CD4-positive, alpha-beta T cell treated with Interleukin-12 subunit alpha and Interleukin-12 subunit beta, for 1 hour (primary cell): ENCODE results near the gene SPEG.

ENCODE experiments used
- DNase-seq: peaks from one replicate; pipeline ENCODE4 v3.0.0-alpha.2; 2020

SPEG gene

DNA sequence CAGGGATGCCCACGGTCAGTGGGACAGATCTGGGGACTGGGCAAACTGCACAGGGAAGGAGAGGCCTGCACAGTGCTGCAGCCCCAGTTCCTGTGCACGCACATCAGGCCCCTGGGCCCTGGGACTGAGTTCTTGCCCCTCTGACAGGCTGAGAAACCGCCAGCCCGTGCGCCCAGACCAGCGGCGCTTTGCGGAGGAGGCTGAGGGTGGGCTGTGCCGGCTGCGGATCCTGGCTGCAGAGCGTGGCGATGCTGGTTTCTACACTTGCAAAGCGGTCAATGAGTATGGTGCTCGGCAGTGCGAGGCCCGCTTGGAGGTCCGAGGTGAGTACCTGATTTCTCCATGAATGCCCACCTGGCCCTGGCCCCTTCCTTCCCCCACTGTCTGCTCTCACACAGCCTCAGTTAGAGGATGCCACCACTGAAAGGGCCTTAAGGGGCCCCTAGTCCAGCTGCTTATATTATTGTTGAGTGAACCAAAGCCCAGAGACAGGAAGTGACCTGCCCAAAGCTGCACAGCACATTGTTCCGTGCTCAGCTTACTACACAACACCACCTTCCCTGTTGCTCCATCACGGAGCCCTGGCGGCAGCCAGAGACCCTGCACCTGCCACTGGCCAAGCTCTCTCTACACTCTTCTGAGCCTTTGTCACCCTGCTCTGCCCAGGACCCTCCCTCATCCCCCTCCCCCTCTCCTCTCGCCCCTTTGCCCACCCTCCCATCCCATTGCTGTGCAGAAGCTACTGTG, 29.8 kb downstream of the SPEG start:
- no peak for DNase-seq

DNA sequence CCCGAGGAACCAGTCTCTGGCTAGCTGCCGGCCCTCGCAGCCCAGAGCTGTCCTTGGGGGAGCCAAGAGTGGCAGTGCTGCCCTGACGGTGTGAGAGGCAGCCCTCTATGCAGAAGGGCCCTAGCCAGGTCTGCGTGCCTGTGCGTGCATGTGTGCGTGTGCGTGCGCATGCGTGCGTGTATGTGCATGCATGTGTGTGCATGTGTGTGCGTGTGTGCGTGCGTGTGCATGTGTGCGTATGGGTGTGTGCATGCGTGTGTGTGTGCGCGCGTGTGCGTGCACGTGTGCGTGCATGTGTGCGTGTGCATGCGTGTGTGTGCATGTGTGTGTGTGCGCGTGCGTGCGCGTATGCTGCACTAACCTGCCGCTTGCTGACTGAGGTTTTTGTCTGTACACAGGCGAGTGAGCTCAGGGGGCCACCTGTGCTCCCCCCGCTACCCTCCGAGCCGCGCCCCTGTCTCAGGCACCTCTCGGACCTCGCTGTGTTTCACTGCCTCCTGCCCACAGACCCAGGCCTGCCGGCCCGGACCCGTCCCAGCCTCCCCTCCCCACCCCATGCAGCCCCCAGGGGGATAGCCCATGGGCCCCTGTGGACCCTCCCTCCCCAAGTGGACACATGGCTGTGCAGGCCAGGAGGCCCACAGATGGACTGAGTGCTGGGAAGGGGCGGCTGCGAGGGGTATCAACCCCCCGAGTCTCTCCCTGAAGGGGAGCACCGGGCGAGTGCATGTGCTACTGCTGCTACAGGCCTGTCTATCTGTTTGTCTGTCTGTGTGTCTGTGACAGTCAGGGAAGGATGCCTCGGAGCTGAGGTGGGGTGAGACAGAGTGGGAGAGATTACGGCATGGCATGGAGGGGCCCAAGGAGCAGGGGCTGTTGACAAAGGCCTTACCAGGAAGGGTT, 31.3 kb downstream of the SPEG start:
- DNase-seq: no peak

DNA sequence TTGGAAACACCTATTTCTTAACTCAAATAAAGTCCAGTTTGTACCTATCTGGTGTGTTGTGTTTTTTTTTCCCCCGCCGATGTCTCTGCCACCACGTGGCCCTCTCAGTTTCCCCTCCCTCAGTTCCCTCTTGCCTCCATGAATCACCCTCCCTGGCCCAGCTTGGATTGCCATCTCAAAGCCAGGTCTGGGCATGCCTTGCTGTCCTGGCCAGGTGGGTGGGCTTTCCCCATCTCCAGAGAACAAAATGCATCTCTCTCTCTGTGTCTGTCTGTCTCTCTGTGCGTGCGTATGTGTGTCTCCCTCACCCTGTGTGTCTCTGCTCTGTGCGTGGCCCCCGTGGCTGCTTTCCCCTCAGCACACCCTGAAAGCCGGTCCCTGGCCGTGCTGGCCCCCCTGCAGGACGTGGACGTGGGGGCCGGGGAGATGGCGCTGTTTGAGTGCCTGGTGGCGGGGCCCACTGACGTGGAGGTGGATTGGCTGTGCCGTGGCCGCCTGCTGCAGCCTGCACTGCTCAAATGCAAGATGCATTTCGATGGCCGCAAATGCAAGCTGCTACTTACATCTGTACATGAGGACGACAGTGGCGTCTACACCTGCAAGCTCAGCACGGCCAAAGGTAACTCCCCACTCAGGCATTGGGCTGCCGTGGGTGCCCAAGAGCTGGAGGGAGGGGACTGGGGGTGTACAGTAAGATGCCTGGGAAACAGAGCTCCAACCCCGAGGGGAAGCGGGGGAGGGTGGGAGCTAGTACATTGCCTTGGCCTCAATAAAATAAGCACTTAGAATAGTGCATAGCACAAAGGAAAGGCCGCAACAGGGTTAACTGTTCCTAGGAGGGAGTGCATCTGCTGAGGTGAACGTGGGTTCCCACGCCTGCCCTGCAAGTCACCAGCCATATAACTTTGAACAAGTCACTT, 32.4 kb downstream of the SPEG start:
- DNase-seq: no peak

DNA sequence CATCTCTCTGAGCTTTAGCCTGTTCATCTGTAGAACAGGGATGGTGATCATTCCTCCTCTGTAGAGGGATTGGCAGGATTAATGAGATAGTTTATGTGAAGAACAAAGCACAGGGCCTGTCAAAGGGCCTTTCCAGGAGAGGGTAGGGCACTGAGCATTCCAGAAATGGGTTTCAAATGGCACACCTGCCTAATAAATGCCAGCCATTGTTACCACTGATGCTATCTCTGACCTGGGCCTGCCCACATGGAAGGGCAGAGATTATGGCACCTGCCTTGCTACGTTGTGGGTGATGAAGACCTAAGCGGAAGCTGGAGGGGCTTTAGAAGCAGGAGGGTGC, 33.1 kb downstream of the SPEG start:
- DNase-seq: no peak

DNA sequence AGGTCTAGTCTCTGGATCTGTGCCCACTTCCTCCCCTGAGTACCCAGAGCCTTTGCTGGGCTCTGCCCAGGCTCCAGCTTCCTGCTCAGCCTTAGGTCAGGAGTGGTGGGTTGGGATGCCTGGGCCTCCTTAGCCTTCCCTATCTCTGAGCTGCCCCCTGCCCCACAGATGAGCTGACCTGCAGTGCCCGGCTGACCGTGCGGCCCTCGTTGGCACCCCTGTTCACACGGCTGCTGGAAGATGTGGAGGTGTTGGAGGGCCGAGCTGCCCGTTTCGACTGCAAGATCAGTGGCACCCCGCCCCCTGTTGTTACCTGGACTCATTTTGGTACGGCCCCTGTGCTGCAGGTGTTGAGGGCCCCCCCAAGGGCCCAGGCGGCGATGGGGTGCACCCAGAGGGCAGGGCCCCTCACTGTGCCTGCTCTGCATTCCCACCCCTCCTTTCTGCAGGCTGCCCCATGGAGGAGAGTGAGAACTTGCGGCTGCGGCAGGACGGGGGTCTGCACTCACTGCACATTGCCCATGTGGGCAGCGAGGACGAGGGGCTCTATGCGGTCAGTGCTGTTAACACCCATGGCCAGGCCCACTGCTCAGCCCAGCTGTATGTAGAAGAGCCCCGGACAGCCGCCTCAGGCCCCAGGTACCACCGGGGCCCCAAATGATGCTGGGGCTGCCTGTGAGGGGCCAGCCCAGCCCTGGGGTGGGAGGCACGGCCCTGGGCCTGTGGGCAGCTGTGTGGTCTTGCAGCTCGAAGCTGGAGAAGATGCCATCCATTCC, 34.0 kb downstream of the SPEG start:
- no peak for DNase-seq

DNA sequence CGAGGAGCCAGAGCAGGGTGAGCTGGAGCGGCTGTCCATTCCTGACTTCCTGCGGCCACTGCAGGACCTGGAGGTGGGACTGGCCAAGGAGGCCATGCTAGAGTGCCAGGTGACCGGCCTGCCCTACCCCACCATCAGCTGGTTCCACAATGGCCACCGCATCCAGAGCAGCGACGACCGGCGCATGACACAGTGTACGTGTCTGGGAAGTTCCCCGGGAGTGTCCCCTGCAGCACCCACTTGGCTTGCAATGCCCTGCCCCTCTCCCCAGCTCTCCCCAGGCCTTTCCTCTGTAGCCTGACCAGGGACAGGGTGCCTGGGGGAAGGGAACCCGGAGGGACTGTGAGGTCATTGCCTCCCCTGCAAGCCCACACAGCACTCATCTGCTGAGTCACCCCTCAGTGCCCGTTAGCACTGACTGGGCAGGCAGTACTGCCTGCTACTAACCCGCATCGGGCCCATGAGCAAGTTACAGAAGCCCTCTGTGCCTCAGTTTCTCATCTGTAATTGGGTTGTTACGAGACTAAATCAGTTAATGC, 34.6 kb downstream of the SPEG start:
- no peak for DNase-seq

DNA sequence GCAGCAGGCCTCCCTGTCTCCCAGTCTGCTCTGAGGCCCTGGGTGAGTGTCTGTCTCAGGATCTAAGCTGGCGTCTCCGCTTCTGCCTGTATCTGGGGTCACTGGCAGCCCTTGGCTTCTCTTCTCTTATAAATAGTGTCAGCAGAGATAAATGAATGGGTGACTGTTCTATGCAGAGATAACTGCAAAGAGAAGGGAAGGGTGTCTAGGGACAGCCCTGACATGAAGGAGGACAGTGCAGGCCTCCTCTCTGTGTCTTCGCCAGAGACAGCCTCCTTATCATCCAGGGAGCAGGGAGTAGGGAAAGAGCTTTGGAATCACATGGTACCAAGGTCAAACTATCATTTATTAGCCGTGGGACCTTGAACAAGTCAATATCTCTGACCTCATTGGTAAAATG, 35.8 kb downstream of the SPEG start:
- DNase-seq: no peak

DNA sequence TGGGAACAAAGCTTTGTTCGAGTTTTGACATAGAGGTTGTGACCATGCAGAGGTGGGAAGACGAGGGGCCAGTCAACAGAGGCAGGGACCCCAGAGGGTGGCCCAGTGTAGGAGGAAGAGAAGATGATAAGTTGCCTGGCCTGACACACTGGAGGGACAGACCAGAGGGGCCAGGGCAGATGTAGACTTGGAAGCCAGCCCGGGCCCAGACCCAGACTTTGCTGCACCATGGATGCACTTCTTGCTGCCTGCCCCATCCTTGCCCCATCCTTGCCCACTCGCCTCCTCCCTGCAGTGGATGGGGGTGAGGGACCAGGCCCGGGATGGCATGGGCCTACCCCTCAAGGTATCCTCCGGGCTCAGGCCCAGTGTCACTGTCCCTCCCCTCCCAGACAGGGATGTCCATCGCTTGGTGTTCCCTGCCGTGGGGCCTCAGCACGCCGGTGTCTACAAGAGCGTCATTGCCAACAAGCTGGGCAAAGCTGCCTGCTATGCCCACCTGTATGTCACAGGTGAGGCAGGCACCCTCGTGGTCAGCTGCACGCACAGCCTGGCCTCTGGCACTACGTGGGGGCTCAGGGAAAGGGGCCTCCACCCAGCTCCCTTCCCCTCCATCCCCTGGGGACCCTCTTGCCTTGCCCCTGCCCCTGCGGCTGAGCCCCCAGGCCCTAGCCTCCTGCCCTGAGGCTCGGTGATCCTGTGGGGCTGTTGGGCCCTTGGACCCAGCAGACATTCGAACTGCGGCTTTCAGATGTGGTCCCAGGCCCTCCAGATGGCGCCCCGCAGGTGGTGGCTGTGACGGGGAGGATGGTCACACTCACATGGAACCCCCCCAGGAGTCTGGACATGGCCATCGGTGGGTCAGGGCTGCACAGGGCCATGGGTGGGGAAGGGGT, 37.1 kb downstream of the SPEG start:
- DNase-seq: no peak

DNA sequence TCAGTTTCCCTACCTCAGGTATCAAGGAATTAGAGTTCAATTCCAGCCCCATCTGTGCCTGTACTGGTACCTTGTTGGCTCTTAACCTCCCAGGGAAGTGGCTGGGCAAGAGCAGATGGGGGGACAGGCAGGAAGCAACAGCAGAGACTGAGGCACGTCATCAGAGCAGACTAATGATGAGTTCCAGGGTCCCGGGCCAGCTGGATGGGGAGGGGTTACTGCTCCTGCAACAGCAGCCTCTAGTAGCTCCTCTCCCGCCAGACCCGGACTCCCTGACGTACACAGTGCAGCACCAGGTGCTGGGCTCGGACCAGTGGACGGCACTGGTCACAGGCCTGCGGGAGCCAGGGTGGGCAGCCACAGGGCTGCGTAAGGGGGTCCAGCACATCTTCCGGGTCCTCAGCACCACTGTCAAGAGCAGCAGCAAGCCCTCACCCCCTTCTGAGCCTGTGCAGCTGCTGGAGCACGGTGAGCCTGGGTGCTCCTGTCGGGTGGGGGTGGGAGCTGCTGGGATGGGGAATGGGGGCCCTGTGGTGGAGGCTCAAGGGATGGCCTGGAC, 38.1 kb downstream of the SPEG start:
- DNase-seq: no peak

DNA sequence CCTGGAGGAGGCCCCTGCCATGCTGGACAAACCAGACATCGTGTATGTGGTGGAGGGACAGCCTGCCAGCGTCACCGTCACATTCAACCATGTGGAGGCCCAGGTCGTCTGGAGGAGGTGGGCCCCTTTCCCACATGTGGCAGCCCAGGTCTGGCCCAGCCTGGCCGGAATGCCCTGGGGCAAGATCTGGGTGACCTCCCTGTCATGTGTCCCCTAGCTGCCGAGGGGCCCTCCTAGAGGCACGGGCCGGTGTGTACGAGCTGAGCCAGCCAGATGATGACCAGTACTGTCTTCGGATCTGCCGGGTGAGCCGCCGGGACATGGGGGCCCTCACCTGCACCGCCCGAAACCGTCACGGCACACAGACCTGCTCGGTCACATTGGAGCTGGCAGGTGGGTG, 38.9 kb downstream of the SPEG start:
- no peak for DNase-seq

DNA sequence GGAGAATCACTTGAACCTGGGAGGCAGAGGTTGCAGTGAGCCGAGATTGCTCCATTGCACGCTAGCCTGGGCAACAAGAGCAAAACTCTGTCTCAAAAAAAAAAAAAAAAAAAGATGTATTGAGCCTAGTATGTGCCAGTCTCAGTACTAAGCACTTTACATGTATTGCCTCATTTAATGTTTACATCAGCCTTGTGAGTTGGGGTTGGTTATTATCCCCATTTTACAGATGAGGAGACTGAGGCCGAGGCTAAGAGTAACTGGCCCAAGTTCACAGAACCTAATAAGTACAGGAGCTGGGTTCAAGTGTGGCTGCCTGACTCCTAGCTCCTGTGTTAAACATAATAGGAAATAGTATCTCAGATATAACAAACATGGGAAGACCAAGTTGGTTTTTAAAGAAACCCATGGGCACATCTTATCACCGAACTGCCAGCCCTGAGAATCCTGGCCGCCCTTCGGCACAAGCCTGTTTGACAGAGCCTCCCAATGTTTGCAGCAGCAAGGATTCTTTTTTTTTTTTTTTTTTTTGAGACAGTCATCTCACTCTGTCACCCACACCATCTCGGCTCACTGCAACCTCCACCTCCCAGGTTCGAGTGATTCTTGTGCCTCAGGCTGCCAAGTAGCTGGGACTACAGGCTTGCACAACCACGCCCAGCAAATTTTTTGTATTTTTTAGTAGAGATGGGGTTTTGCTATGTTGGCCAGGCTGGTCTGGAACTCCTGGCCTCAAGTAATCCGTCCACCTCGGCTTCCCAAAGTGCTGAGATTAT, 39.8 kb downstream of the SPEG start:
- no peak for DNase-seq

DNA sequence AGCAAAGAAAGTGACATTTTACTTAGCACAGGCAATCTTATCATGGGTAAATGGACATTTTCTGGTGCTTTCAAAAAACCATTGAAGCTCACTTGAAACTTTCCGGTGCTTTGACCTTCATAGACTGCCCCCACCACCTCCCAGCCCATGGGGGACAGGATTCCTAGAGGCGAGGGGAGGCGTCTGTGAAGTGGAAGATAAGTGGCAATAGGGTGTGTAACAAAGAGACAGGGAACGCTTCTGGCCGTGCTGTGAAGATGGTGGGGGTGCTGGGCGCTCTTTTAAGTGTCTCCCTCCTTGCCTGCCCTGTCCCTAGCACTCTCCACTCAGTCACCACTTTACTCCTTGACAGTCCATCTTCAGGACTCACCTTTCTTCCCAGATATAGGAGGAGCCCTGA, 40.6 kb downstream of the SPEG start:
- no peak for DNase-seq

DNA sequence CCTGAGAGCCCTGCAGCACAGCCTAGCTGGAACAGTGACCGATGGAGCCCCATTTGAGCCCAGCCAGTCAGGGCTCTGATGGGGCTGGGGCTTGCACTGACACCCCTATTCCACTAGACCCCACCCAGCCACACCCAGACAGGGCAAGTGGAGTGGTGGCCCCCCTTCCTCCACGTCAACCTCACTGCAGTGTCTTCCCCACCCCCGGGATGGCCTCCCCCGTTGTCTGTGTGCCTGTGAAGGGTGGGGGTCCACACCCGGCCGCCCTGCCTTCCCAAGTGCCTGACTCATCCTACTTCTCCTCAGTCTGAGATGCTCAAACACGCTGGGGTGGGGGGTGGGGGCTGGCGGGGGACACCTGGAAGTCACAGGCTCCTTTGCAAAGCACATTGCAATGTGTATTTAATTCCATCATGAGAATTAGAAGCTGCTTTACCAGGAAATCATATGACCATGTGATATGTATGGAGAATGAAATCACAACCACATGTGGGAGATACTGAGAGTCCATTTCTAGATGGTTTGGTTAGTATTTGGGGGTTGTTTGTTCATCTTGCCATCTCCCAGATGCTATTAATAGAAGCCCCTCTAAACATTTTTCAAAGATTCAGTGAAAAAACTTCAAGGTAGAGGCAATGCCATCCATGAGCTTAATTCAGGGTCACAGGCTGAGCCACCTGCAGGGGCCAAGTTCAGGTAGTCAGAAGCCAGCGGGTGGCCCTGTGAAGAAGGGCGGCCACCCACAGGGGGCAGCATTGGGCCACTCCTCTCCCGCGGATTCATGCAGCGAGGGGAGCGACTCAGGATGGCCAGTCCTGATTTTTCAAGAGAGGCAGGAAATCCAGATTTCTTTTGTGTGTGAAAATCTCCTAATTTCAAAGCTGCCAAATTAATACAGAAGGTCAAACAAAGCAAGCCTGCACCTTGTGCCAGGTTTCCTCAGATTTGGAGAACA, 41.3 kb downstream of the SPEG start:
- DNase-seq: peak; percentile 47

DNA sequence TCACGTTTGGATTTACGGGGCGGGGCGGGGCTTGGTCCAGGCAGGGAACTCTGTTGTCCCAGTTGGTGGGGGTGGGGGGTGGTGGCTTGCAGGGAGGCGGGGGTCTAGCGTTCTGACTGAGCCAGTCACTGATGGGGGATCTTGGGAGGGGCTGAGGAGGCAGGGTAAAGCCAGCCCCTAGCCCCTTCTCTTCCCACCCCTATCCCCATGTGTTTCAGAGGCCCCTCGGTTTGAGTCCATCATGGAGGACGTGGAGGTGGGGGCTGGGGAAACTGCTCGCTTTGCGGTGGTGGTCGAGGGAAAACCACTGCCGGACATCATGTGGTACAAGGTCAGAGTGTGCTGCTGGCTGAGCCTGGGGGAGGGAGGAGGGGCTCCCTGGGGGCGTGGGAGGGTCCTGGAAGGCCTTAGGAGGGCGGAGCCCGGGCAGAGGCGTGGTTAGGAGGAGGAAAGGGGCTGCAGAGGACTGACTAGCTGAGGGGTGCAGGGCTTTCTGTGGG, 42.1 kb downstream of the SPEG start:
- DNase-seq: no peak

DNA sequence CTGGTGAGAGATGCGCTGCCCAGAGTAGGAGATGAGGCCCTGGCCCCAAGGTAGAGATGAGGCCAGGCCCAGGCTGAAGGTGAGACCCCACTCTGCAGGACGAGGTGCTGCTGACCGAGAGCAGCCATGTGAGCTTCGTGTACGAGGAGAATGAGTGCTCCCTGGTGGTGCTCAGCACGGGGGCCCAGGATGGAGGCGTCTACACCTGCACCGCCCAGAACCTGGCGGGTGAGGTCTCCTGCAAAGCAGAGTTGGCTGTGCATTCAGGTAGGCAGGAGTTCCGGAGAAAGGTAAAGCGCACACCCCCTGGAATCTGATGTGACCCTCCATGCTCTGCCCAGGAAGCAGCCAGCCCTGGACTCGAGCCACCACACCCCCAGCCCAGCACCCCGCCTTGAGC, 42.5 kb downstream of the SPEG start:
- DNase-seq: no peak

DNA sequence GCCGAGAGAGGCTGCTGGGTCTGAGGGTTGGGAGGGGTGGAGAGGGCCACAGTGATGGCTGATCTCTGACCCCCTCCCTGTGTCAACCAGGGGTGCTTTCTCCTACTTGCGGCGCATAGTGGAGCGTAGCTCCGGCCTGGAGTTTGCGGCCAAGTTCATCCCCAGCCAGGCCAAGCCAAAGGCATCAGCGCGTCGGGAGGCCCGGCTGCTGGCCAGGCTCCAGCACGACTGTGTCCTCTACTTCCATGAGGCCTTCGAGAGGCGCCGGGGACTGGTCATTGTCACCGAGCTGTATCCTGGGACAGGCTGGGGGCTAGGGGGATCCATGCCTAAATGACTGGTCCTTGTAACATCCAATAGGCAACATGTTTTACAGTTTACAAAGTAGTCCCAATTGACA, 43.2 kb downstream of the SPEG start:
- DNase-seq: no peak

DNA sequence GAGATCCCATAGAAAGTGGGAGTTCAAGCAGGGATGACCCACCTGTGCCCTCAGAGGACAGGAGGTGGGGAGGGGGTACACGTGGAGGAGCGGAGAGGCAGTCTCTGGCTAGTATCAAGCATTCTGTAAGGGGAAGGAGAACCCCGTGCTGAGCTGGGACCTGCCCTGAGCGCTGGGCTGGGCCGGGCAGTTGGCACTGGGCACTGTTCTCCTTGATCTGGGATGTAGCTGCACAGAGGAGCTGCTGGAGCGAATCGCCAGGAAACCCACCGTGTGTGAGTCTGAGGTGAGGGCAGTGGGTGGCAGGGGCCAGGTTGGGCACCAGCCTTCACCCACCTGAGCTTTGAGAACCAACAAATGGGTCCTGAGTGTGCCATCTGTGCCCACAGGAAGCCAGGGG, 44.3 kb downstream of the SPEG start:
- no peak for DNase-seq

DNA sequence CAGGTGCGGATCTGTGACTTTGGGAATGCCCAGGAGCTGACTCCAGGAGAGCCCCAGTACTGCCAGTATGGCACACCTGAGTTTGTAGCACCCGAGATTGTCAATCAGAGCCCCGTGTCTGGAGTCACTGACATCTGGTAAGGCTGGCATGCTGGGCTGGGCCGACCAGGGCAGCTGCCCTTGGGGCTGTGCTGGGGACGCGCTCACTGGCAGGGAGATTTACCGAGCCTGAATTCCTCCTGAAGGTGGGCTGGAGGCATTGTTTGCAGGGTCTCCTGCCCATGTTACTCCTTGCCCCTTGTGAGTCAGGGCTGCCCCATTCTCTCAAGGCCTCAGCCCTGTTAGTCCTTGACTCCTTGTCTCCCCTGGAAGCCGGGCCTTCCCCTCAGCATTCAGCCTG, 45.4 kb downstream of the SPEG start:
- DNase-seq: no peak
